GM13977 (cell line): ENCODE data around the gene TBATA.

ENCODE experiments used
- DNase-seq: peaks from one replicate; pipeline ENCODE4 v3.0.0; 2012; ENCODE audit warnings: low spot score
- in situ Hi-C: fragments of 300-500 bp; cut with MboI; formaldehyde crosslinking; loops from one replicate; pipeline ENCODE4 v1.12.0; 2022; ENCODE audit warnings: low sequenced_read_pairs, low pct_unique_long_range_greater_than_20kb, mixed read lengths, inconsistent platforms; ENCODE audit not compliant: unreplicated experiment
- TF ChIP-seq, protein P1 (sequence below): IDR thresholded peaks from 2 replicates; pipeline ENCODE4 v1.5.1; 2012; ENCODE audit warnings: mild to moderate bottlenecking, control low read depth; ENCODE audit not compliant: insufficient read depth; ENCODE audit errors: extremely low read depth, missing control alignments

The TBATA gene

GRCh38 chr10:70786799-70787415 lies 1.7 kb upstream of the TBATA start:
- no peak for DNase-seq

GRCh38 chr10:70784471-70784870 lies 706 bp downstream of the TBATA start:
- no peak for DNase-seq
- in situ Hi-C loops: no loop called here
- TF ChIP-seq, protein P1, sequence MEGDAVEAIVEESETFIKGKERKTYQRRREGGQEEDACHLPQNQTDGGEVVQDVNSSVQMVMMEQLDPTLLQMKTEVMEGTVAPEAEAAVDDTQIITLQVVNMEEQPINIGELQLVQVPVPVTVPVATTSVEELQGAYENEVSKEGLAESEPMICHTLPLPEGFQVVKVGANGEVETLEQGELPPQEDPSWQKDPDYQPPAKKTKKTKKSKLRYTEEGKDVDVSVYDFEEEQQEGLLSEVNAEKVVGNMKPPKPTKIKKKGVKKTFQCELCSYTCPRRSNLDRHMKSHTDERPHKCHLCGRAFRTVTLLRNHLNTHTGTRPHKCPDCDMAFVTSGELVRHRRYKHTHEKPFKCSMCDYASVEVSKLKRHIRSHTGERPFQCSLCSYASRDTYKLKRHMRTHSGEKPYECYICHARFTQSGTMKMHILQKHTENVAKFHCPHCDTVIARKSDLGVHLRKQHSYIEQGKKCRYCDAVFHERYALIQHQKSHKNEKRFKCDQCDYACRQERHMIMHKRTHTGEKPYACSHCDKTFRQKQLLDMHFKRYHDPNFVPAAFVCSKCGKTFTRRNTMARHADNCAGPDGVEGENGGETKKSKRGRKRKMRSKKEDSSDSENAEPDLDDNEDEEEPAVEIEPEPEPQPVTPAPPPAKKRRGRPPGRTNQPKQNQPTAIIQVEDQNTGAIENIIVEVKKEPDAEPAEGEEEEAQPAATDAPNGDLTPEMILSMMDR: no peak

More at GRCh38 chr10:70786799-70787415, 1.7 kb upstream of the TBATA start:
- in situ Hi-C loops: no loop called here
- TF ChIP-seq, protein P1: no peak

DNA sequence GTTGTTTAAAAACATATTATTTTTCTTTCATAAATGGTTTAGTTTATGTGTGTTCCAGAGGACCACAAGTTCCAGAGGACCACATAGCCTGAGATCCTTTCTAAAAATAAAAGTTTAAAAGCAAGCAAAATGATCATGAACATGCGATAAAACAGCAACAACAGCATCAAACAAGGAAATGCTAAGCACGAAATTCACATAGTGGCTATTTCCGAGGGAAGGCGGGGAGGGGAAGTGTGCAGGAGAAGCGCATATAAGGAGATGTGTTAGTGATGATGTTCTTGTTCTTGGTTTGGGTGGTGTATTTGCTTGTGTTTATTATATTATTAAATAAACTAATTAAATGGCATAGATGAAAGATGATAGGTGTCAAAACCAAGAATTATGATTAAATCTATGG lies 1.2 kb downstream of the TBATA start:
- TF ChIP-seq, protein P1: no peak
- DNase-seq: no peak
- in situ Hi-C loops: no loop called here

DNA sequence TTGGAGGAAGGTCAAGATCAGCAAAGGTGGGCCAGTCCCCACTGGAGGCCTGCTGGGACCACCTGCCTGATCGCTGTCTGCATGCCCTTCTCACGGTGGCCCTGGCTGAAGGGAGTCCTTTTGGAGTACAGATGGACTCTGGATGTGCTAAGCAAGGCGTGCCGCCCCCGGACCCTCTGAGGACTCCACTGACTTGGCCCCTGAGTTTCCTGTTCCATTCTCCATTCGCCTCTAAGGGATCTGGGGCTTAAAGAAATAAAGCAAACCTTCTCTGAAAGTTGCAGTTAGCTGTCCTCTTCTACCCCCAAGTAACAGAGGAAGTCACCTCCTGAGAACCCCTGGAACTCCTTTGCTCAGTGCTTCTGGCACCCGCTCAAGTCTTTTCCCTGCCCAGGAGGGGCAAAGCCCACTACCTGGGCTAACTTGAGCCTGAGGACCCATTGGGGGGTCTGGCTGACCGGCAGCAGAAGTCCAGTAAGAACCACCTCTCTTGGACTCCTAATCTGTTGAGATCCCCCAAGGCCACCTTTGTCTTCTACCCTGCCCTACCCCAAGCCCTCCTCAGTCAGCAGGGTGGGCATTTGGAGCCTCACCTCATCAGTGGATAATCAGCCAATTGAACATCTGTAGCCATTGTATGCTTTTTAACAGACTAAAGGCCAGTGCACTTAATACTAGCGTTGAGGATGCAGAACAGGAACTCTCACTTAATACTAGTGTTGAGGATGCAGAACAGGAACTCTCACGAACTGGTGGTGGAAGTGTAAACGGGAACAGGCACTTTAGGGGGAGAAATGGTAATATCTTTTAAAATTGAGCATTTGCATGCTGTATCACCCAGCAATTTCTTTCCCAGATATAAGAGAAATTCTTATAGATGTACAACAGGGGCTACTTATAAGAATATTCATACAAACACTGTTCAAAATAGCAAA lies 2.2 kb downstream of the TBATA start:
- in situ Hi-C loops: no loop called here
- TF ChIP-seq, protein P1: no peak
- no peak for DNase-seq

DNA sequence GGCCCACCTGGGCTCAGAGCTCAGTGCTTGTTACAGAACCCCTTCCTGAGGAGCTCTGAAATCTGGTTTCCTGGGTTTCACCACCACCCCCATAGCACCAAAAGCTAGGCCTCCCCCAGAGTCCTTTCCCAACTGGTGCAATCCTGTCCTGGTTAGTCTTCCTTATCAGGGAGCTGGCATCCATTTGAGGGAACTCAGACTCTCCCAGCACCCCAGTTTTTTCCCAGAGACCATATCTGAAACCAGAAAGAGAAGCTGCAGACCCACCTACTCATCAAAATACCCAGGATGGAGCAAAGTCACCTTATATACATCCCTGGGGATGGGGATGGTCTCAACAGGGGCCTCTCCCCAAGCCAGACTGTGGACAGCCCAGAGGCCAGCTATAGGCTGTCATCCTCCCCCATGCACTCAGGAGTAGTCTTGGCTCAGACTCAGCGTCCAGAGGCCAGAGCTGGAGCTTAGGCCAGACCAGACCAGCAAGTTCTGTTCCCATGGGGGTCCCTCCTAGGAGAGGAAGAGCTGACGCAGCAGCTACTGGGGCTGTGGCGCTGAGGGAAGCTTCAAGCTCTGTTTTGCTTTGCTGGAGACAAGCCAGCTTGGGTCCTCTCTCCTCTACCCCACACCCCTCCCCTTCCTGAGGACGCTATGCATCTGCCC lies 3.0 kb downstream of the TBATA start:
- TF ChIP-seq, protein P1: no peak
- DNase-seq: no peak
- in situ Hi-C loops: no loop called here

GRCh38 chr10:70781461-70782051 lies 3.6 kb downstream of the TBATA start:
- in situ Hi-C loops: no loop called here
- DNase-seq: no peak
- TF ChIP-seq, protein P1: no peak
